Activated CD4-positive, alpha-beta T cell treated with anti-CD3 and anti-CD28 coated beads, Interleukin-2, amount 50 U/mL, for 24 hours (primary cell): ENCODE measurements around the gene RAD50.

Experiments
- DNase-seq, 2 donors: peaks; one replicate each; pipeline ENCODE4 v3.0.0-alpha.2; 2020; ENCODE audit warnings: low read depth in 1 of 2, low spot score in 1 of 2

Gene RAD50

GRCh38 chr5:132659598-132660493, 103.1 kb downstream of the RAD50 start:
- no peak for DNase-seq

GRCh38 chr5:132661231-132662003, 104.6 kb downstream of the RAD50 start:
- DNase-seq = no peak

GRCh38 chr5:132662004-132662401, 105.2 kb downstream of the RAD50 start:
- no peak for DNase-seq

GRCh38 chr5:132662925-132663770, 106.4 kb downstream of the RAD50 start:
- DNase-seq = no peak

- DNase-seq = no peak
Observed at GRCh38 chr5:132663771-132664695, 107.3 kb downstream of the RAD50 start.

GRCh38 chr5:132664696-132665209, 108.0 kb downstream of the RAD50 start:
- DNase-seq = no peak

GRCh38 chr5:132665574-132666080, 108.8 kb downstream of the RAD50 start:
- DNase-seq = no peak

- no peak for DNase-seq
Observed at GRCh38 chr5:132666310-132667123, 109.7 kb downstream of the RAD50 start.

GRCh38 chr5:132667309-132667708, 110.5 kb downstream of the RAD50 start:
- DNase-seq = no peak

- DNase-seq = no peak
Observed at GRCh38 chr5:132667761-132668705, 111.3 kb downstream of the RAD50 start.

GRCh38 chr5:132668706-132669454, 112.1 kb downstream of the RAD50 start:
- DNase-seq = no peak

GRCh38 chr5:132669455-132669820, 112.7 kb downstream of the RAD50 start:
- DNase-seq = no peak

- DNase-seq = no peak
Observed at GRCh38 chr5:132669966-132670882, 113.4 kb downstream of the RAD50 start.

- no peak for DNase-seq
Observed at GRCh38 chr5:132671000-132671399, 114.2 kb downstream of the RAD50 start.

- no peak for DNase-seq
Observed at GRCh38 chr5:132673488-132673887, 116.7 kb downstream of the RAD50 start.
